Measurements from ENCODE around the gene TSBP1.

GRCh38 chr6:32252331-32253009 lies 119.2 kb downstream of the TSBP1 start:
- no peak for TF ChIP-seq POLR2AphosphoS5 (IDR thresholded peaks at IDR 0.05)
- no peak for TF ChIP-seq CTCF (IDR thresholded peaks at IDR 0.05)
- no peak for TF ChIP-seq POLR2A (IDR thresholded peaks at IDR 0.05)

Measured in sigmoid colon (tissue), 4 donors.